Fibroblast of skin of abdomen (primary cell): ENCODE results near the gene PADI4.
A peak's percentile ranks its signal among the peaks of the same experiment; 100 is the strongest.
"Not testable (repeated sequence)": the region's sequence is repeated elsewhere in the genome, so short reads cannot be mapped to it uniquely, and the experiment has no call there.

Source experiments
- DNase-seq: peaks from one replicate; pipeline ENCODE4 v3.0.0-alpha.2; 2013

The PADI4 gene

DNA sequence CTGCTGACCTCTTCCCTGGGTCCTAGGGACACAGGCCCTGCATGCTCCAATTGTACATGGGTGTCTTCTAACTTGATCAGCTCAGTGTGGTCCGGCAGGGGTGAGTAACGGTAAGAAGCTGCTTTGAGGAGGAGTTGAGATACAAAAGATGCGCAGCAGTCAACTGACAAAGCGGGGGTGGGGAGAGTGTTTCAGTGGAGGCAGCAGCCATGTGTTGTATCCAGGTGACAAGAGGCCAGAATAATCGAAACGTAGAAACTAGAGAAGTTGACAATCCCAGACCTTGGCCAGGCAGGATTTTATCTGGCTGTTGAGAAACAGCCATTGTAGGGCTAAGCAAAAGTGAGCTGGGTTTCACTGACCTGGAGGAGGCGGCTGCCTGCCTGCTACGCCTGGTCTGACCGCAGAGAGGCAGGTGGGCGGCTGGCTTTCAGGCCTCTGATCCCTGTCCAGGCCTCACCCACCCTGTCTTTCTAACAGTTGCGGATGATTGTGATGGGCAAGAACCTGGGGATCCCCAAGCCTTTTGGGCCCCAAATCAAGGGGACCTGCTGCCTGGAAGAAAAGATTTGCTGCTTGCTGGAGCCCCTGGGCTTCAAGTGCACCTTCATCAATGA, 92.8 kb downstream of the PADI4 start:
- no peak for DNase-seq

DNA sequence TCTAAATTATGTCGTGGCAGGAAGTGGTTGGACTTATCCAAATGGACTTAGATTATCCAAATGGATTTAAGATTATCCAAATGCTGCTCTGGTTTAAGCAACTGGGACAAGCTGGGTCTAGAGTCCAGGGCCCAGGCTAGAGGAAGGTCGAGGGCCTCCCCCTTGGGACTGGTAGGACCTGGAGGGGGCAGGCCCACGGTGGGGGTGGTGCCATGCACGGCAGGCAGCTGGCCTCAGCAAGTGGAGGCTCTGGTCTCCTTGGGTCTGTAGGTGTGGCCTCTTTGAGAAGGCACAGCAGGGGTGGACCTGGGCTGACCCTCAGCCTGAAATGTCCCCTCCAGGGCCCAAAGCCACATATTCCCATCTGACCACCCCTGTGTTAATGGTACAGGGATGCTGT, 93.8 kb downstream of the PADI4 start:
- no peak for DNase-seq

GRCh38 chr1:17403081-17403480, 95.1 kb downstream of the PADI4 start:
- DNase-seq = no peak

- no peak for DNase-seq
These were observed 96.2 kb downstream of the PADI4 start for GRCh38 chr1:17404034-17404684.

GRCh38 chr1:17404820-17405219, 96.8 kb downstream of the PADI4 start:
- no peak for DNase-seq

GRCh38 chr1:17405898-17406759, 98.1 kb downstream of the PADI4 start:
- peak; percentile 39 for DNase-seq

DNA sequence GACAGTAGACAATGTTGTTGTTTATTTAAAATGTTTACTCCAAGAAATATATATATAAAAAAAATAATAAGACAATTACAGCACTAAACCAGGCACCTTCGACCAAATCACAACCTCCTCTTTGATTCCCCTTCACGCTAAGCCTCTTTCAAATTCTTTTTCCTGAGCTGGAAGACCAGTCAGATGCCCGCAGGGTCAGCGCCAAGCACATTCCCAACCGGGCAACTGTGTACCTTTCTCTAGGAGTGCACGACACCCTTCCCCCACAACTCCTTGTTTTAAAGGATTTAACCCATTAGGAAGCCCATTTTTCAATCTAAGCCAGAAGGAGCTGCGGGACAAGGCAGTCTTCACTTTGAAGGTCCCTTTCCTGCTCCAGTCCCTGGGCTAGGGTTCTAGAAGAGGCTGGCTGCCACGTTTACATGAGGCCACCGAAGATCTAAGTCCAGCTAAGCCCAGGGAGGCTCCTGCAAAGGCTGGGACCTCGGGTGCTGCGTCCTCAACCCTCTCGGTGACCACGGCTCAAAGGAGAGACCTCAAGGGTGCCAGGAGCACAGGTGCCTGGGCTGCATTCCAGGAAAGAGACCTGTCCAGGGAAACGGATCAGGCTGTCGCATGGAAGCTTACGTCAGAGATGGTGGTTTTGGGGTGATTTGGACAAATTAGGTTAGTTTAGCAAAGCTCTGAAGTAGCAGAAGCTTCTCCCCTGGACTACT, 98.9 kb downstream of the PADI4 start:
- not testable (repeated sequence) for DNase-seq

- DNase-seq = not testable (repeated sequence)
These were observed 100.0 kb downstream of the PADI4 start for GRCh38 chr1:17407786-17408514.

- DNase-seq = no peak
These were observed 101.4 kb downstream of the PADI4 start for GRCh38 chr1:17409391-17409811.

GRCh38 chr1:17412093-17412870, 104.3 kb downstream of the PADI4 start:
- no peak for DNase-seq
